Measurements from ENCODE around the gene SRL. TPM values are rescaled to one million over a fixed set of nuclear protein-coding genes. Genes with fewer than 3 reads are reported as not detected.

Gene SRL
- total RNA-seq, 4 donors from 2014 or later: 0.04 to 1.8 (median 0.38) TPM; not detected in 1

- Histone ChIP-seq H3K27ac (no peak overlapping the region), H3K27me3 (peaks cover 0 to 24% (median 0%) of the 10 kb centered on the region in 4 donors), H3K9me3 (no peaks in the 10 kb centered on the region), H3K4me1 (peaks cover 0 to 12% (median 0%) of the 10 kb centered on the region in 3 donors), H3K36me3 (no peaks in the 10 kb centered on the region), H3K4me3 (no peak overlapping the region)
- intact Hi-C loops (cut with DNase I): no loop called here
- 41 to 54% methylated on average over 3 to 4 of the region's 4 CpGs for WGBS, 2 donors
- no peak for TF ChIP-seq POLR2A (IDR thresholded peaks at IDR 0.05)
- TF ChIP-seq CTCF (IDR thresholded peaks at IDR 0.05): no peak
- DNase-seq: no peak
These were observed 8.4 kb downstream of the SRL start for GRCh38 chr16:4233431-4233830.

- intact Hi-C loops (cut with DNase I): no loop called here
- H3K27me3 ChIP-seq: peaks cover 0 to 24% (median 0%) of the 10 kb centered on the region in 4 donors
- H3K4me3 ChIP-seq: no peak overlapping the region
- TF ChIP-seq POLR2A (IDR thresholded peaks at IDR 0.05) (no peak), CTCF (IDR thresholded peaks at IDR 0.05) (no peak)
- H3K4me1 ChIP-seq: peaks cover 0 to 12% (median 0%) of the 10 kb centered on the region in 3 donors
- no peak for DNase-seq
- H3K9me3 ChIP-seq: no peaks in the 10 kb centered on the region
- 59 to 68% methylated on average over 10 to 13 of the region's 14 CpGs for WGBS, 2 donors
- H3K36me3 ChIP-seq: no peaks in the 10 kb centered on the region
- no peak overlapping the region for H3K27ac ChIP-seq
These were observed 9.1 kb downstream of the SRL start for GRCh38 chr16:4232541-4233386.

- peaks cover 0 to 24% (median 0%) of the 10 kb centered on the region in 4 donors for H3K27me3 ChIP-seq
- peaks cover 0 to 12% (median 0%) of the 10 kb centered on the region in 3 donors for H3K4me1 ChIP-seq
- no peaks in the 10 kb centered on the region for H3K9me3 ChIP-seq
- H3K4me3 ChIP-seq: no peak overlapping the region
- 78 to 87% methylated on average over 11 of the region's 11 CpGs for WGBS, 2 donors
- intact Hi-C loops (cut with DNase I): no loop called here
- DNase-seq: no peak
- H3K27ac ChIP-seq: no peak overlapping the region
- TF ChIP-seq CTCF (IDR thresholded peaks at IDR 0.05): no peak
- no peak for TF ChIP-seq POLR2A (IDR thresholded peaks at IDR 0.05)
- H3K36me3 ChIP-seq: no peaks in the 10 kb centered on the region
These were observed 10.0 kb downstream of the SRL start for GRCh38 chr16:4231886-4232285.

- intact Hi-C loops (cut with DNase I): no loop called here
- WGBS, 2 donors: 77 to 78% methylated on average over 10 of the region's 10 CpGs
- DNase-seq: no peak
These were observed 10.5 kb downstream of the SRL start for GRCh38 chr16:4231367-4231766.

More at GRCh38 chr16:4231367-4231766, 10.5 kb downstream of the SRL start:
- H3K27me3 ChIP-seq: peaks cover 0 to 24% (median 0%) of the 10 kb centered on the region in 4 donors
- peaks cover 0 to 12% (median 0%) of the 10 kb centered on the region in 3 donors for H3K4me1 ChIP-seq
- H3K27ac ChIP-seq: no peak overlapping the region
- no peaks in the 10 kb centered on the region for H3K9me3 ChIP-seq
- TF ChIP-seq POLR2A (IDR thresholded peaks at IDR 0.05) (no peak), CTCF (IDR thresholded peaks at IDR 0.05) (no peak)
- no peak overlapping the region for H3K4me3 ChIP-seq
- no peaks in the 10 kb centered on the region for H3K36me3 ChIP-seq
